ENCODE data around the gene ZNF674. TPM values are rescaled to one million over a fixed set of nuclear protein-coding genes. Genes with fewer than 3 reads are reported as not detected.

The ZNF674 gene
- total RNA-seq, 1 experiment from 2014 or later, result 7.1 TPM

DNA sequence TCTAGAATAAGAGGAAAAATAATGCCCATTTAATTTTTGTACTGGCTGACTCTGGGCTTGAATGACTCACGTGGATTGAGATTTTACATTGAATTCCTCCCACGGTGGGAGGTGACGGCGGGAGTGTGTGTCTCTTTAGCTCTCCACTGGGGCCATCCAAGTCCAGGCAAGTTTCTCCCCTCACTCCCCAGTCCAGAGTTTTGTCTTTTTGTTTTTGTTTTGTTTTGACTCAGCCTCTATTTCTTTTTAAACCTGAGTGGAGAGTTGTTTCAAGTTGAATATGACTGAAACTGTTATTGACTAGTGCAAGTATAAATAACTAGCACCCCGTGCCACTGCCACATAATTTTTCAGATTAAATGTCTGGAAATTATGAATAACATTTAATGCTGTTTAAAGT lies 41.9 kb upstream of the ZNF674 start:
- Mint-ChIP-seq H3K9me3 (ENCODE audit: low read depth, unreplicated experiment) (no peaks in the 10 kb centered on the region), H3K36me3 (ENCODE audit: insufficient read depth, unreplicated experiment) (no peaks in the 10 kb centered on the region), H3K27ac (ENCODE audit: unreplicated experiment) (no peak overlapping the region), H3K4me3 (ENCODE audit: low read depth, unreplicated experiment) (no peak overlapping the region), H3K27me3 (ENCODE audit: unreplicated experiment) (no peaks in the 10 kb centered on the region), H3K4me1 (ENCODE audit: low read depth, unreplicated experiment) (peaks cover 23% of the 10 kb centered on the region)
- intact Hi-C loops (cut with micrococcal nuclease; ENCODE audit: unreplicated experiment), result no loop called here
- no peak for DNase-seq
- CTCF ChIA-PET, result interaction anchor here (0.7 kb wide), 1 partner anchor 20 kb away, joined by 7 read pairs; no protein-coding TSS in a partner anchor
- TF ChIP-seq, protein P1, sequence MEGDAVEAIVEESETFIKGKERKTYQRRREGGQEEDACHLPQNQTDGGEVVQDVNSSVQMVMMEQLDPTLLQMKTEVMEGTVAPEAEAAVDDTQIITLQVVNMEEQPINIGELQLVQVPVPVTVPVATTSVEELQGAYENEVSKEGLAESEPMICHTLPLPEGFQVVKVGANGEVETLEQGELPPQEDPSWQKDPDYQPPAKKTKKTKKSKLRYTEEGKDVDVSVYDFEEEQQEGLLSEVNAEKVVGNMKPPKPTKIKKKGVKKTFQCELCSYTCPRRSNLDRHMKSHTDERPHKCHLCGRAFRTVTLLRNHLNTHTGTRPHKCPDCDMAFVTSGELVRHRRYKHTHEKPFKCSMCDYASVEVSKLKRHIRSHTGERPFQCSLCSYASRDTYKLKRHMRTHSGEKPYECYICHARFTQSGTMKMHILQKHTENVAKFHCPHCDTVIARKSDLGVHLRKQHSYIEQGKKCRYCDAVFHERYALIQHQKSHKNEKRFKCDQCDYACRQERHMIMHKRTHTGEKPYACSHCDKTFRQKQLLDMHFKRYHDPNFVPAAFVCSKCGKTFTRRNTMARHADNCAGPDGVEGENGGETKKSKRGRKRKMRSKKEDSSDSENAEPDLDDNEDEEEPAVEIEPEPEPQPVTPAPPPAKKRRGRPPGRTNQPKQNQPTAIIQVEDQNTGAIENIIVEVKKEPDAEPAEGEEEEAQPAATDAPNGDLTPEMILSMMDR (IDR thresholded peaks at IDR 0.05; ENCODE audit: unreplicated experiment), result no peak
- no TSS peak for BruUV-seq (replicated peaks)

DNA sequence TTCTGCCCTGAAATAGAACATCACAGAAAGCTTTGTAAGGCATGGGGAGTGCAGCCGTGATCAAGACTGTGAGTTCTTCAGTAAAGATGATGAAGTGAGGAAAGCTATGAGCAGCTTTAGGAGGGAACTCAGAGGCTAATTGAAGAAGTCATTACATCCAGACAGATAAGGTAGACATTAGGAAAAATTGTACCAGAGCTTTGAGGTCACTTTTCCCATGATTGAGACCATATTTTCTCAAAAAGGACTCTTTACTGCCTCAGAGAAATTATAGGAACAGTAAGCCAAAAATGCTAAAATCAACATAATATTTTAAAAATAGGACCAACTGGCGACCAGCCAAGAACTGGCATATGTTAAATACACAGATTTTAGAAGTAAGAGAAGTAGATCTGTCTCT lies 39.5 kb upstream of the ZNF674 start:
- intact Hi-C loops (cut with micrococcal nuclease; ENCODE audit: unreplicated experiment), result no loop called here
- Mint-ChIP-seq H3K9me3 (ENCODE audit: low read depth, unreplicated experiment) (no peaks in the 10 kb centered on the region), H3K4me3 (ENCODE audit: low read depth, unreplicated experiment) (no peak overlapping the region), H3K27ac (ENCODE audit: unreplicated experiment) (no peak overlapping the region), H3K4me1 (ENCODE audit: low read depth, unreplicated experiment) (peaks cover 20% of the 10 kb centered on the region), H3K27me3 (ENCODE audit: unreplicated experiment) (no peaks in the 10 kb centered on the region), H3K36me3 (ENCODE audit: insufficient read depth, unreplicated experiment) (no peaks in the 10 kb centered on the region)
- no TSS peak for BruUV-seq (replicated peaks)
- CTCF ChIA-PET, result interaction anchor here (0.7 kb wide), 1 partner anchor 20 kb away, joined by 6 read pairs; no protein-coding TSS in a partner anchor
- DNase-seq, result no peak
- TF ChIP-seq, protein P1 (IDR thresholded peaks at IDR 0.05; ENCODE audit: unreplicated experiment), result no peak

DNA sequence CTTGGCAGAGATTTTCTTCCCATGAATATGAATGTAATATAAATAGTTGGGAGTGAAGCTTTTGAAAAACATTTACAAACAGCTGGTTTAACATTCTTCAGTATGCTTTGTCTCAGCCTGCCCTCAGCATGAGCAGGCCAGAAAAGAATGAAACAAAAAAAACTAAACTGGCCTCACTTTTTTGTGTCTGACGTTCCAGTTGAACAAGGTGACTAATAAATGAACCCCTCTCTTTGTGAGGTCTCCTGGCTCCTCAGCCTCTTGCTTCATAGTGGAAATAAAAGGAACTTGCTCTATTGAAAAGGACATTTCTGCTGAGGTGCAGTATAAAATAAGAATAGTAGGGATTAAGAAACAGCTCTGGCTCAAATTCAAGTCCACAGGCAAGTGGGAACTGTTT lies 37.7 kb upstream of the ZNF674 start:
- H3K27ac Mint-ChIP-seq (ENCODE audit: unreplicated experiment), result no peak overlapping the region
- no peaks in the 10 kb centered on the region for H3K27me3 Mint-ChIP-seq (ENCODE audit: unreplicated experiment)
- peaks cover 8% of the 10 kb centered on the region for H3K4me1 Mint-ChIP-seq (ENCODE audit: low read depth, unreplicated experiment)
- H3K4me3 Mint-ChIP-seq (ENCODE audit: low read depth, unreplicated experiment), result no peak overlapping the region
- H3K36me3 Mint-ChIP-seq (ENCODE audit: insufficient read depth, unreplicated experiment), result peaks cover 5% of the 10 kb centered on the region
- H3K9me3 Mint-ChIP-seq (ENCODE audit: low read depth, unreplicated experiment), result no peaks in the 10 kb centered on the region
- CTCF ChIA-PET, result no interaction called here
- DNase-seq, result no peak
- intact Hi-C loops (cut with micrococcal nuclease; ENCODE audit: unreplicated experiment), result no loop called here
- BruUV-seq (replicated peaks), result no TSS peak
- TF ChIP-seq, protein P1 (IDR thresholded peaks at IDR 0.05; ENCODE audit: unreplicated experiment), result no peak

DNA sequence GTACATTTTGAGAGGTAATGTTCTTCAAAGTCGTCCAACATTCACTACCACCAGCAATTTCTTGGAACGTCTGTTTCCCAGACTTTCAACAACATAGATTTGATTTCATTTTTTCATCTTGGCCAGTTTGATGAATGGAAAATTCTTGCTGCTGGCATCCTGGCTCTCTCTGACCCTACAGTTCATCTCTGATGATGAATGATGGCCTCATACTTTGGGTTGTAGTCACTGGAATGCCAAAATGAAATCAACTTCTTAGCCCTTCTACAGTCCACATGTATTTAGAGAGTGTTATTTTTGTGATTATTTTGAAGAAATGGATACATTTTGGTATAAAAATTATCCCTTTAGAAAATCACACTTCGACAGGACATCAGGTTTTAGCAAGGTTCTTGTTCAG lies 37.1 kb upstream of the ZNF674 start:
- TF ChIP-seq, protein P1 (IDR thresholded peaks at IDR 0.05; ENCODE audit: unreplicated experiment), result no peak

More for the DNA sequence above, 37.1 kb upstream of the ZNF674 start:
- peaks cover 6% of the 10 kb centered on the region for H3K4me1 Mint-ChIP-seq (ENCODE audit: low read depth, unreplicated experiment)
- no TSS peak for BruUV-seq (replicated peaks)
- intact Hi-C loops (cut with micrococcal nuclease; ENCODE audit: unreplicated experiment), result no loop called here
- H3K27ac Mint-ChIP-seq (ENCODE audit: unreplicated experiment), result no peak overlapping the region
- H3K36me3 Mint-ChIP-seq (ENCODE audit: insufficient read depth, unreplicated experiment), result peaks cover 5% of the 10 kb centered on the region
- no peaks in the 10 kb centered on the region for H3K9me3 Mint-ChIP-seq (ENCODE audit: low read depth, unreplicated experiment)
- CTCF ChIA-PET, result interaction anchor here (1.2 kb wide), 1 partner anchor 16 kb away, joined by 3 read pairs; no protein-coding TSS in a partner anchor
- no peaks in the 10 kb centered on the region for H3K27me3 Mint-ChIP-seq (ENCODE audit: unreplicated experiment)
- no peak overlapping the region for H3K4me3 Mint-ChIP-seq (ENCODE audit: low read depth, unreplicated experiment)
- no peak for DNase-seq
